HT-29 (cell line): ENCODE measurements around the gene HOXA3. TPM values are rescaled to one million over a fixed set of nuclear protein-coding genes. Genes with fewer than 3 reads are reported as not detected.

Experiments
- DNase-seq: peaks from one replicate; pipeline ENCODE4 v3.0.0-alpha.2; 2015; ENCODE audit warnings: low spot score
- total RNA-seq: library from RNA; depleted of rRNA; stranded (reverse); fragments of >200 nt; shearing (Covaris generic); gene quantifications from 2 replicates; pipeline ENCODE4 v1.2.3, GENCODE V29; 2014

Gene HOXA3
- total RNA-seq, 1 experiment from 2014 or later, result 27.8 TPM

GRCh38 chr7:27189997-27190748 is 37.8 kb upstream of the HOXA3 start:
- peak; percentile 78 for DNase-seq

GRCh38 chr7:27189295-27189996 is 37.1 kb upstream of the HOXA3 start:
- DNase-seq, result peak; percentile 79

GRCh38 chr7:27188386-27189294 is 36.3 kb upstream of the HOXA3 start:
- DNase-seq, result peak; percentile 68

- DNase-seq, result peak; percentile 66
Measured at GRCh38 chr7:27187475-27188385, 35.3 kb upstream of the HOXA3 start.

GRCh38 chr7:27186668-27187474 is 34.5 kb upstream of the HOXA3 start:
- no peak for DNase-seq

- peak; percentile 72 for DNase-seq
Measured at GRCh38 chr7:27185854-27186667, 33.7 kb upstream of the HOXA3 start.

GRCh38 chr7:27185013-27185853 is 32.9 kb upstream of the HOXA3 start, which contains the start of gene HOXA11:
Gene HOXA11 (minus strand): TSS chr7:27185232. CDS start chr7:27185144, 88 bp downstream.
- DNase-seq, result peak; percentile 70

GRCh38 chr7:27184337-27185012 is 32.1 kb upstream of the HOXA3 start:
- peak; percentile 80 for DNase-seq

GRCh38 chr7:27183682-27184336 is 31.4 kb upstream of the HOXA3 start:
- no peak for DNase-seq

GRCh38 chr7:27182861-27183681 is 30.7 kb upstream of the HOXA3 start:
- no peak for DNase-seq

- DNase-seq, result peak; percentile 64
Measured at GRCh38 chr7:27182285-27182841, 30.0 kb upstream of the HOXA3 start.

GRCh38 chr7:27181795-27182275 is 29.5 kb upstream of the HOXA3 start:
- DNase-seq, result peak; percentile 65

- DNase-seq, result peak; percentile 66
Measured at GRCh38 chr7:27180431-27181420, 28.3 kb upstream of the HOXA3 start.
